H1 (cell line): ENCODE results near the gene PGM3. TPM values are rescaled to one million over a fixed set of nuclear protein-coding genes. Genes with fewer than 3 reads are reported as not detected.

Experiments
- CTCF ChIA-PET: fragments of 300-600 bp; sonication (Branson Sonifier 250); formaldehyde crosslinking; loops from one replicate; lab custom pipeline; 2021; ENCODE audit not compliant: partially characterized antibody; lab: Charles Lee
- POLR2A ChIA-PET: fragments of 300-600 bp; sonication (Branson Sonifier 250); formaldehyde crosslinking; loops from one replicate; lab custom pipeline; 2021; ENCODE audit warnings: inconsistent platforms; ENCODE audit not compliant: partially characterized antibody; lab: Charles Lee
- DNase-seq, 2 experiments: peaks; one replicate each; pipeline versions ENCODE4 v3.0.0 to v3.0.0-alpha.2; 2010 to 2022; ENCODE audit warnings: low spot score in 2 of 2, low read depth in 1 of 2, mixed read lengths in 1 of 2
- FAIRE-seq: peaks from 2 replicates; lab custom pipeline; 2011; peaks lifted over from hg19 to GRCh38; lab: Jason Lieb, UNC
- H2AFZ ChIP-seq: 2 replicates; pipeline ENCODE4 v1.8.1; 2012; ENCODE audit warnings: low read length, inconsistent platforms
- H2AK5ac ChIP-seq: 2 replicates; pipeline ENCODE4 v1.6.1; 2013; ENCODE audit warnings: low read depth, low read length
- H2BK120ac ChIP-seq: replicated peaks from 2 replicates; pipeline ENCODE3; 2013; ENCODE audit warnings: low read depth, low read length, inconsistent platforms
- H2BK12ac ChIP-seq: 2 replicates; pipeline ENCODE4 v1.6.1; 2013; ENCODE audit warnings: low read depth, low read length
- H2BK15ac ChIP-seq: 2 replicates; pipeline ENCODE4 v1.6.1; 2013; ENCODE audit warnings: low read length
- H2BK20ac ChIP-seq: 2 replicates; pipeline ENCODE4 v1.6.1; 2013; ENCODE audit warnings: low read length
- H2BK5ac ChIP-seq: 2 replicates; pipeline ENCODE4 v1.6.1; 2013; ENCODE audit warnings: low read depth, low read length
- H3K14ac ChIP-seq: 2 replicates; pipeline ENCODE4 v1.6.1; 2013; ENCODE audit warnings: inconsistent platforms; ENCODE audit not compliant: insufficient read length
- H3K18ac ChIP-seq: 2 replicates; pipeline ENCODE4 v1.6.1; 2013; ENCODE audit warnings: low read length; ENCODE audit errors: extremely low read depth
- H3K23ac ChIP-seq: 2 replicates; pipeline ENCODE4 v1.6.1; 2013; ENCODE audit warnings: inconsistent platforms; ENCODE audit not compliant: insufficient read length
- H3K23me2 ChIP-seq: 2 replicates; pipeline ENCODE4 v1.6.1; 2013; ENCODE audit warnings: low read depth, low read length
- H3K27ac ChIP-seq: 2 replicates; pipeline ENCODE4 v1.6.1; 2011; ENCODE audit warnings: low read depth, low read length, inconsistent platforms
- H3K27me3 ChIP-seq, 4 experiments: replicated peaks in 1 of 4; 1 replicate in 1 of 4; 2 replicates in 3 of 4; pipeline versions ENCODE4 v1.6.1 to v1.8.1; 2011 to 2013; ENCODE audit warnings: low read length in 3 of 4, mild to moderate bottlenecking in 3 of 4, inconsistent platforms in 2 of 4, mixed read lengths in 2 of 4, moderate library complexity in 1 of 4; ENCODE audit not compliant: control insufficient read depth in 3 of 4, insufficient read depth in 3 of 4; ENCODE audit errors: extremely low read depth in 1 of 4
- H3K36me3 ChIP-seq, 4 experiments: 2 replicates each; pipeline versions ENCODE4 v1.6.1 to v1.8.1; 2011 to 2013; ENCODE audit warnings: mild to moderate bottlenecking in 4 of 4, low read length in 3 of 4, moderate library complexity in 2 of 4, control low read depth in 1 of 4, inconsistent platforms in 1 of 4; ENCODE audit not compliant: insufficient read depth in 4 of 4, control insufficient read depth in 2 of 4
- H3K4ac ChIP-seq: replicated peaks from 2 replicates; pipeline ENCODE3; 2013; ENCODE audit warnings: low read length, low read depth, mixed read lengths, inconsistent platforms; ENCODE audit not compliant: insufficient read length
- H3K4me1 ChIP-seq, 4 experiments: replicated peaks in 1 of 4; 1 replicate in 1 of 4; 2 replicates in 3 of 4; pipeline versions ENCODE4 v1.6.1 to v1.8.1; 2011 to 2013; ENCODE audit warnings: low read length in 3 of 4, inconsistent platforms in 2 of 4, mixed read lengths in 1 of 4; ENCODE audit not compliant: insufficient read depth in 4 of 4, control insufficient read depth in 3 of 4
- H3K4me2 ChIP-seq, 2 experiments: 2 replicates each; pipeline versions ENCODE4 v1.6.1 to v1.8.1; 2011 to 2013; ENCODE audit warnings: low read depth in 2 of 2, low read length in 2 of 2, control low read depth in 1 of 2, inconsistent platforms in 1 of 2, mild to moderate bottlenecking in 1 of 2; ENCODE audit not compliant: insufficient read depth in 1 of 2
- H3K4me3 ChIP-seq, 4 experiments: fragments of 200-600, 300-600 bp in 1 of 4; sonication (generic), shearing (Covaris generic), sonication (Bioruptor Twin) in 1 of 4; 2 replicates each; pipeline versions ENCODE4 v1.5.1 to v1.8.1; 2011 to 2016; ENCODE audit warnings: low read length in 4 of 4, low read depth in 3 of 4, control low read depth in 2 of 4, inconsistent platforms in 2 of 4, mild to moderate bottlenecking in 2 of 4, mixed read lengths in 1 of 4, moderate library complexity in 1 of 4; ENCODE audit not compliant: insufficient read depth in 2 of 4; ENCODE audit errors: extremely low read depth in 1 of 4
- H3K56ac ChIP-seq: replicated peaks from 2 replicates; pipeline ENCODE3; 2013; ENCODE audit warnings: low read depth, mild to moderate bottlenecking, mixed read lengths, low read length, inconsistent platforms; ENCODE audit not compliant: insufficient read length
- H3K79me1 ChIP-seq: 2 replicates; pipeline ENCODE4 v1.6.1; 2013; ENCODE audit warnings: low read depth, low read length, control low read depth
- H3K79me2 ChIP-seq, 2 experiments: 2 replicates each; pipeline versions ENCODE4 v1.6.1 to v1.8.1; 2012 to 2013; ENCODE audit warnings: low read length in 2 of 2, mild to moderate bottlenecking in 2 of 2, inconsistent platforms in 1 of 2; ENCODE audit not compliant: insufficient read depth in 2 of 2, control insufficient read depth in 1 of 2
- H3K9ac ChIP-seq, 4 experiments: replicated peaks in 1 of 4; 1 replicate in 1 of 4; 2 replicates in 3 of 4; pipeline versions ENCODE4 v1.6.1 to v1.8.1; 2011 to 2013; ENCODE audit warnings: low read depth in 3 of 4, low read length in 3 of 4, control low read depth in 2 of 4, mild to moderate bottlenecking in 2 of 4, moderate library complexity in 2 of 4, inconsistent platforms in 1 of 4; ENCODE audit errors: extremely low read depth in 1 of 4
- H3K9me3 ChIP-seq, 2 experiments: 2 replicates each; pipeline versions ENCODE4 v1.6.1 to v1.8.1; 2012 to 2013; ENCODE audit warnings: mild to moderate bottlenecking in 2 of 2, moderate library complexity in 2 of 2, control low read depth in 1 of 2, inconsistent platforms in 1 of 2, low read depth in 1 of 2, low read length in 1 of 2, mixed read lengths in 1 of 2; ENCODE audit not compliant: insufficient read depth in 2 of 2
- H4K20me1 ChIP-seq, 2 experiments: replicated peaks in 1 of 2; 2 replicates each; pipeline versions ENCODE3 to v1.8.1; 2011 to 2013; ENCODE audit warnings: inconsistent platforms in 2 of 2, low read length in 2 of 2, mild to moderate bottlenecking in 1 of 2; ENCODE audit not compliant: insufficient read depth in 2 of 2, control insufficient read depth in 1 of 2
- H4K5ac ChIP-seq: 2 replicates; pipeline ENCODE4 v1.6.1; 2013; ENCODE audit warnings: low read length, low read depth, mixed read lengths, inconsistent platforms; ENCODE audit not compliant: insufficient read length
- H4K8ac ChIP-seq: 2 replicates; pipeline ENCODE4 v1.8.0; 2013; ENCODE audit warnings: mild to moderate bottlenecking, moderate library complexity, low read length, inconsistent platforms; ENCODE audit not compliant: insufficient read depth; ENCODE audit errors: extremely low read depth
- H4K91ac ChIP-seq: replicated peaks from 2 replicates; pipeline ENCODE3; 2013; ENCODE audit warnings: low read length, mixed read lengths, inconsistent platforms; ENCODE audit not compliant: insufficient read length
- BCL11A ChIP-seq, 2 experiments: IDR thresholded peaks; one replicate each; pipeline ENCODE4 v1.6.1; 2011; ENCODE audit warnings: low read depth in 2 of 2, low read length in 2 of 2, mild to moderate bottlenecking in 2 of 2
- EGR1 ChIP-seq: IDR thresholded peaks from 2 replicates; pipeline ENCODE4 v1.6.1; 2011; ENCODE audit warnings: low read depth, low read length, borderline replicate concordance
- HDAC2 ChIP-seq, 2 experiments: fragments of 300-600 bp in 1 of 2; sonication (generic) in 1 of 2; IDR thresholded peaks; 2 replicates each; pipeline ENCODE4 v1.6.1; 2011 to 2012; ENCODE audit warnings: low read depth in 2 of 2, low read length in 2 of 2, mild to moderate bottlenecking in 2 of 2, moderate library complexity in 2 of 2, borderline replicate concordance in 1 of 2, inconsistent platforms in 1 of 2
- HDAC6 ChIP-seq: IDR thresholded peaks from one replicate; pipeline ENCODE4 v1.7.1; 2012; ENCODE audit warnings: low read depth, mild to moderate bottlenecking, inconsistent platforms, low read length, moderate library complexity
- SP1 ChIP-seq: IDR thresholded peaks from 2 replicates; pipeline ENCODE4 v1.6.1; 2011; ENCODE audit warnings: low read depth, low read length
- polyA plus RNA-seq, 7 experiments: library from polyadenylated mRNA; depleted of rRNA in 3 of 7; stranded (reverse) in 5 of 7; unstranded in 2 of 7; fragments of >200 nt in 5 of 7; fragments of 200-250 nt in 2 of 7; gene quantifications; 1 replicate in 5 of 7; 2 replicates in 1 of 7; 4 replicates in 1 of 7; pipeline versions ENCODE4 v1.2.1 to v1.2.3, GENCODE V29; 2011 to 2013; ENCODE audit warnings: missing spikeins in 2 of 7, mixed read lengths in 2 of 7
- total RNA-seq: library from RNA; stranded (reverse); fragmentation: NEBNext Ultra II Directional; extraction: Animal tissue kit (Norgen Biotek cat#: 25700); gene quantifications from 2 replicates; pipeline ENCODE4 v1.2.1, GENCODE V29; 2021
- TF ChIP-seq, protein P1 (sequence below): IDR thresholded peaks from 2 replicates; pipeline ENCODE4 v1.6.1; 2012; ENCODE audit warnings: low read length, inconsistent platforms

Gene PGM3
- total and polyA plus RNA-seq, 2 of the 8 experiments (the other 6 are each of a cell fraction or from before 2014, with no cell fraction given): 14.5 to 60.5 TPM

GRCh38 chr6:83169106-83169505, 24.0 kb downstream of the PGM3 start:
- H3K4me2 ChIP-seq: no peak overlapping the region
- H2BK5ac ChIP-seq: no peak overlapping the region
- H3K14ac ChIP-seq: no peak overlapping the region
- no peak overlapping the region for H3K18ac ChIP-seq
- H2BK12ac ChIP-seq: no peak overlapping the region
- no peak overlapping the region for H3K9ac ChIP-seq
- ChIA-PET POLR2A (no interaction called here), CTCF (interaction anchor here (1.1 kb wide), 1 partner anchor 46 kb away, joined by 3 read pairs; no protein-coding TSS in a partner anchor)
- H2AK5ac ChIP-seq: no peak overlapping the region
- H3K56ac ChIP-seq: no peak overlapping the region
- H2AFZ ChIP-seq: no peak overlapping the region
- no peak overlapping the region for H3K4me3 ChIP-seq
- no peaks in the 10 kb centered on the region for H3K4me1 ChIP-seq
- H3K27ac ChIP-seq: no peak overlapping the region
- H3K36me3 ChIP-seq: peaks cover 9 to 83% (median 57%) of the 10 kb centered on the region in 4 experiments; a peak in 7 of 8 replicates
- no peaks in the 10 kb centered on the region for H3K23me2 ChIP-seq
- DNase-seq (no peak), FAIRE-seq (no peak)
- no peak overlapping the region for H4K5ac ChIP-seq
- no peak overlapping the region for H3K23ac ChIP-seq
- H3K79me2 ChIP-seq: no peaks in the 10 kb centered on the region
- no peak overlapping the region for H2BK15ac ChIP-seq
- no peak overlapping the region for H3K4ac ChIP-seq
- peaks cover 0 to 2% of the 10 kb centered on the region in 2 experiments for H4K20me1 ChIP-seq
- H4K8ac ChIP-seq: no peak overlapping the region
- H2BK120ac ChIP-seq: no peak overlapping the region
- H2BK20ac ChIP-seq: no peak overlapping the region
- no peaks in the 10 kb centered on the region for H3K27me3 ChIP-seq
- TF ChIP-seq BCL11A (IDR thresholded peaks at IDR 0.05; ENCODE audit: low read depth in 2 of 2, low read length in 2 of 2) (no peak), HDAC6 (no peak), SP1 (no peak), HDAC2 (IDR thresholded peaks at IDR 0.05; ENCODE audit: borderline replicate concordance in 1 of 2, low read depth in 2 of 2, low read length in 2 of 2) (no peak), EGR1 (no peak)
- TF ChIP-seq, protein P1, sequence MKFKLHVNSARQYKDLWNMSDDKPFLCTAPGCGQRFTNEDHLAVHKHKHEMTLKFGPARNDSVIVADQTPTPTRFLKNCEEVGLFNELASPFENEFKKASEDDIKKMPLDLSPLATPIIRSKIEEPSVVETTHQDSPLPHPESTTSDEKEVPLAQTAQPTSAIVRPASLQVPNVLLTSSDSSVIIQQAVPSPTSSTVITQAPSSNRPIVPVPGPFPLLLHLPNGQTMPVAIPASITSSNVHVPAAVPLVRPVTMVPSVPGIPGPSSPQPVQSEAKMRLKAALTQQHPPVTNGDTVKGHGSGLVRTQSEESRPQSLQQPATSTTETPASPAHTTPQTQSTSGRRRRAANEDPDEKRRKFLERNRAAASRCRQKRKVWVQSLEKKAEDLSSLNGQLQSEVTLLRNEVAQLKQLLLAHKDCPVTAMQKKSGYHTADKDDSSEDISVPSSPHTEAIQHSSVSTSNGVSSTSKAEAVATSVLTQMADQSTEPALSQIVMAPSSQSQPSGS: no peak
- no peak overlapping the region for H4K91ac ChIP-seq
- H3K9me3 ChIP-seq: no peaks in the 10 kb centered on the region
- H3K79me1 ChIP-seq: no peaks in the 10 kb centered on the region; the same call in 1 of the 2 replicates
